ENCODE results near the gene MSMB. TPM values are rescaled to one million over a fixed set of nuclear protein-coding genes. Genes with fewer than 3 reads are reported as not detected.

The MSMB gene
- polyA plus RNA-seq, 1 experiment, result not detected

DNA sequence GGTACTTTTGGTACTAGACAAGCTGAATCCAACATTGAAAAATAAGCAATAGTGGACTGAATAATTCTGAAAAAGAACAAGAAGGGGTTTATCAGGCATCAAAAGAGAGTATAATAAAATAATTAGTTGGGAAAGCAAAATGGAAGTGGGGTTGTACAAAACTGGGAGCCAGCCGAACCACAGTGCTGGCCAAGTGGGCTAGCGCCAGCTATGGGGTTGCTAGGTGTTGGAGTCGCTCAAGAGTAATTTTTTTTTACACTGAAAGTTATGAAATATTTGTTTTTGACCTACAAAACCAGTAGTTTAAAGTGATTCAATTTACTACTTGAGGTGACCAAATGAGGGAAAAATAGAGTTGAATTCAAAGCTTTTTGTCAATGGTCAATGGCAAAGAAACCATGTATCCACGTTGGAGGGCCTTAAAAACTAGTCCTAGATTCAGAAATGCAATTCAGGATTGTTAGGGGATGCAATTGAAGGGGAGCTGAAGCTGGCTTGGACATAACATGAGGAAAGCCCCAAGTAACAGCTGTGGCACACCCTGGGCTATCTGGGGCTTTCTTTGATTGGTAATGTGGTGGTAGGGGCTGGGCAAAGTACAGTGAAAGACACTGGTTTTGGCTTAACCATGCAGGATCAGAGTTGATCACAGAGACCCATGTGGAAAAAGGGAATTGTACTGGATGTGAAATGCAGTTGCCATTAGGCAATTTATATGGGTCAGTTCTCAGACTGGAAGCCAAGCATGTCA is 28.3 kb upstream of the MSMB start:
- Histone ChIP-seq H3K4me3 (ENCODE audit: low read depth, low read length) (no peak overlapping the region), H3K36me3 (ENCODE audit: control insufficient read depth, insufficient read depth, low read length) (no peaks in the 10 kb centered on the region), H3K27me3 (ENCODE audit: control insufficient read depth, insufficient read depth, low read length) (no peaks in the 10 kb centered on the region)
- ChIA-PET CTCF (no interaction called here), POLR2A (no interaction called here)
- no peak for DNase-seq (ENCODE audit: low read depth)
- TF ChIP-seq, protein P1, sequence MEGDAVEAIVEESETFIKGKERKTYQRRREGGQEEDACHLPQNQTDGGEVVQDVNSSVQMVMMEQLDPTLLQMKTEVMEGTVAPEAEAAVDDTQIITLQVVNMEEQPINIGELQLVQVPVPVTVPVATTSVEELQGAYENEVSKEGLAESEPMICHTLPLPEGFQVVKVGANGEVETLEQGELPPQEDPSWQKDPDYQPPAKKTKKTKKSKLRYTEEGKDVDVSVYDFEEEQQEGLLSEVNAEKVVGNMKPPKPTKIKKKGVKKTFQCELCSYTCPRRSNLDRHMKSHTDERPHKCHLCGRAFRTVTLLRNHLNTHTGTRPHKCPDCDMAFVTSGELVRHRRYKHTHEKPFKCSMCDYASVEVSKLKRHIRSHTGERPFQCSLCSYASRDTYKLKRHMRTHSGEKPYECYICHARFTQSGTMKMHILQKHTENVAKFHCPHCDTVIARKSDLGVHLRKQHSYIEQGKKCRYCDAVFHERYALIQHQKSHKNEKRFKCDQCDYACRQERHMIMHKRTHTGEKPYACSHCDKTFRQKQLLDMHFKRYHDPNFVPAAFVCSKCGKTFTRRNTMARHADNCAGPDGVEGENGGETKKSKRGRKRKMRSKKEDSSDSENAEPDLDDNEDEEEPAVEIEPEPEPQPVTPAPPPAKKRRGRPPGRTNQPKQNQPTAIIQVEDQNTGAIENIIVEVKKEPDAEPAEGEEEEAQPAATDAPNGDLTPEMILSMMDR (IDR thresholded peaks at IDR 0.05; ENCODE audit: insufficient read depth, low read depth, low read length), result no peak

DNA sequence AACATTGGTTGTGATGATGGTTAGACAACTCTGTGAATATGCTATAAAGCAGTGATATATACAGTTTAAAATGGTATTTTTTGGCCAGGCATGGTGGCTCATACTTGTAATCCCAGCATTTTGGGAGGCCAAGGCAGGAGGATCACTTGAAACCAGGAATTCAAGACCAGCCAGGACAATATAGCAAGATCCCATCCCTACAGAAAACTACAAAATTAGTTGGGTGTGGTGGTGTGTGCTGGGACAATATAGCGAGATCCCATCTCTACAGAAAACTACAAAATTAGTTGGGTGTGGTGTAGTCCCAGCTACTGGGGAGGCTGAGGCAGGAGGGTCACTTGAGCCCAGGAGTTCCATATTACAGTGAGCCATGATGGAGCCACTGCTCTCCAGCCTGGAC is 27.5 kb upstream of the MSMB start:
- no peak overlapping the region for H3K4me3 ChIP-seq (ENCODE audit: low read depth, low read length)
- H3K27me3 ChIP-seq (ENCODE audit: control insufficient read depth, insufficient read depth, low read length), result no peaks in the 10 kb centered on the region
- TF ChIP-seq, protein P1 (IDR thresholded peaks at IDR 0.05; ENCODE audit: insufficient read depth, low read depth, low read length), result no peak
- no peaks in the 10 kb centered on the region for H3K36me3 ChIP-seq (ENCODE audit: control insufficient read depth, insufficient read depth, low read length)
- POLR2A ChIA-PET, result no interaction called here
- DNase-seq (ENCODE audit: low read depth), result no peak
- CTCF ChIA-PET, result no interaction called here

DNA sequence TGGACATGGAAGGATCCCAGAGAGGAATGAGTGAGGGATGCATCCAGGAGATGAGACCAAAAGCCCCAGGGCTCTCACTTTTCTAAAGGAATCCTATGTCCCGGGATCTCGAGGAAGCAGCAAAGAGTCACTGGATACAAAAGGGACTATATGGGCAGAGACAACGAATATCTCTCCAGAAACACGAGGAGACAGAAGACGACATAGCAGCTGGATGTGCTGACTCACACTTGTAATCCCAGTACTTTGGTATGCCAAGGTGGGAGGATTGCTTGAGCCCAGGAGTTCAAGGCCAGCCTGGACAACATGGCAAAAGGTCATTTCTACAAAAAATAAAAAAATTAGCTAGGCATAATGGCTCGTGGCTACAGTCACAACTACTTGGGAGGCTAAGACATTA is 24.7 kb upstream of the MSMB start:
- DNase-seq (ENCODE audit: low read depth), result no peak
- Histone ChIP-seq H3K27me3 (ENCODE audit: control insufficient read depth, insufficient read depth, low read length) (no peaks in the 10 kb centered on the region), H3K36me3 (ENCODE audit: control insufficient read depth, insufficient read depth, low read length) (no peaks in the 10 kb centered on the region), H3K4me3 (ENCODE audit: low read depth, low read length) (no peak overlapping the region)
- CTCF ChIA-PET, result no interaction called here
- POLR2A ChIA-PET, result no interaction called here
- TF ChIP-seq, protein P1 (IDR thresholded peaks at IDR 0.05; ENCODE audit: insufficient read depth, low read depth, low read length), result no peak

DNA sequence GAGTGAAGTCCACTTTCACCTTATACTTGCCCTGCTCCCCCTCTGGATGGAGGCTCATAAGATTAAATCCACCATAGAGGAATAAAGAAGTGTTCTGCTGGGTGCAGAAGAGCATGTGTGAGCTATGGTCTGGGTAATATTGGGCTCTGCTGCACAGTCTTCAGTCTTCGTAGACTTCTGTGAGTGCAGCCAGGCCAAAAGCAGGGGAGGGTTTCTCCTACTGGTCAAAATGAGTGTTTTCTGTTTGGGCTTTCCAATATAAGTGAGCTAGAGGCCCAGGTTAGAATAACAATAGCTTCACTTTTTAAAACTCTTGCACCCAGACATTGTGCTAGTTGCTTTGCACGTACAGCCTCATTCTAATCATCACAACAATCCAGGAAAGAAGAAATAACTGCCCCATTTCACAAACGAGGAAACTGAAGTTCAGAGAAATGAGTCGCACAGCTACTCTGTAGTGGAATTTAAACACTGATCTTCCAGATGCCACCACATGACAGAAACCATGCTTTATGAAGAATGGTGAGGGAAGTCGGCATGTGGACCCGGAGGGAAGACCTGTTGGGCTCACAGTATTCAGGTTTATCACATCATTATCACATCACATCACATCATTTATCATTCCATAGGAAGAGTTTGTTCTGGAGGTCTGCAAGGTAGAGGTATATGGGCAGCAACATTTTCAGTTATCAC is 23.8 kb upstream of the MSMB start:
- ChIA-PET POLR2A (no interaction called here), CTCF (no interaction called here)
- TF ChIP-seq, protein P1 (IDR thresholded peaks at IDR 0.05; ENCODE audit: insufficient read depth, low read depth, low read length), result no peak
- Histone ChIP-seq H3K27me3 (ENCODE audit: control insufficient read depth, insufficient read depth, low read length) (no peaks in the 10 kb centered on the region), H3K36me3 (ENCODE audit: control insufficient read depth, insufficient read depth, low read length) (no peaks in the 10 kb centered on the region), H3K4me3 (ENCODE audit: low read depth, low read length) (no peak overlapping the region)
- DNase-seq (ENCODE audit: low read depth), result no peak

DNA sequence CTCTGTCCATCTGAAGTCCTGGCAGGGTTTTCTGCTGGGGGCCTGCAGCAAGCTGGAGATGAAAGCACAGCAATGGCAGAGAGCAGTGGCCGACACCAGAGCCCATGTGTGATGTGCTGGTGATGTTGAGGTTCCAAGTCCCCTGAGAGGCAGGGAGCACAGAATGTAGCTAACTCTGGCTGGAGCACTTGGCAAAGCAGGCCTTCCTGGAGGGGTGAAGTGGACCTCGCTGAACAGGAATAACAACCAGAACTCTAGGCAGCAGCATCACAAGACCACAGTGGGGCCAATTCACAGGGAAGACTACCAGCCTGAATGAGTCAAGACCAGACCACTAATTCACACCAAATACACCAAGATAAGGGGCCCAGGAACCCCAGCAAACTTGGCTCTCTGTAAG is 22.8 kb upstream of the MSMB start:
- ChIA-PET CTCF (no interaction called here), POLR2A (no interaction called here)
- TF ChIP-seq, protein P1 (IDR thresholded peaks at IDR 0.05; ENCODE audit: insufficient read depth, low read depth, low read length), result no peak
- DNase-seq (ENCODE audit: low read depth), result no peak
- Histone ChIP-seq H3K27me3 (ENCODE audit: control insufficient read depth, insufficient read depth, low read length) (no peaks in the 10 kb centered on the region), H3K4me3 (ENCODE audit: low read depth, low read length) (no peak overlapping the region), H3K36me3 (ENCODE audit: control insufficient read depth, insufficient read depth, low read length) (no peaks in the 10 kb centered on the region)

Data from BJ (cell line).